Keratinocyte (primary cell): ENCODE data around the gene ENPP3. TPM values are rescaled to one million over a fixed set of nuclear protein-coding genes. Genes with fewer than 3 reads are reported as not detected.

ENCODE experiments used
- DNase-seq: peaks from one replicate; pipeline ENCODE4 v3.0.0-alpha.2; 2011; ENCODE audit warnings: low read depth, missing footprints, low spot score
- FAIRE-seq: peaks from 2 replicates; lab custom pipeline; 2011; peaks lifted over from hg19 to GRCh38; lab: Jason Lieb, UNC
- H2AFZ ChIP-seq: 2 replicates; pipeline ENCODE4 v1.6.0; 2012; ENCODE audit warnings: low read length, control low read depth, inconsistent platforms; ENCODE audit not compliant: control insufficient read depth
- H3K27ac ChIP-seq: 2 replicates; pipeline ENCODE4 v1.5.1; 2011; ENCODE audit warnings: low read length; ENCODE audit not compliant: control insufficient read depth, insufficient read depth
- H3K27me3 ChIP-seq: 3 replicates; pipeline ENCODE4 v1.6.0; 2011; ENCODE audit warnings: low read length; ENCODE audit not compliant: control insufficient read depth, insufficient read depth; ENCODE audit errors: extremely low read depth
- H3K36me3 ChIP-seq, 2 experiments: 2 replicates in 1 of 2; 3 replicates in 1 of 2; pipeline ENCODE4 v1.5.1; 2011; ENCODE audit warnings: low read length in 2 of 2, mild to moderate bottlenecking in 1 of 2; ENCODE audit not compliant: control insufficient read depth in 2 of 2, insufficient read depth in 2 of 2; ENCODE audit errors: extremely low read depth in 1 of 2
- H3K4me1 ChIP-seq: 3 replicates; pipeline ENCODE4 v1.5.1; 2011; ENCODE audit warnings: low read length; ENCODE audit not compliant: control insufficient read depth, insufficient read depth; ENCODE audit errors: extremely low read depth
- H3K4me2 ChIP-seq: 3 replicates; pipeline ENCODE4 v1.6.0; 2011; ENCODE audit warnings: low read depth, low read length; ENCODE audit not compliant: control insufficient read depth, insufficient read depth; ENCODE audit errors: extremely low read depth
- H3K4me3 ChIP-seq, 3 experiments: fragments of 200-600 bp in 1 of 3; sonication (generic) in 1 of 3; 2 replicates in 2 of 3; 3 replicates in 1 of 3; pipeline ENCODE4 v1.5.1; 2011 to 2016; ENCODE audit warnings: low read length in 3 of 3, mild to moderate bottlenecking in 3 of 3, control low read depth in 2 of 3, inconsistent platforms in 1 of 3, low read depth in 1 of 3, mixed read lengths in 1 of 3, mixed run types in 1 of 3, moderate library complexity in 1 of 3; ENCODE audit not compliant: control insufficient read depth in 2 of 3, insufficient read depth in 2 of 3; ENCODE audit errors: extremely low read depth in 1 of 3
- H3K79me2 ChIP-seq: 2 replicates; pipeline ENCODE4 v1.6.0; 2012; ENCODE audit warnings: low read length; ENCODE audit not compliant: control insufficient read depth, insufficient read depth
- H3K9ac ChIP-seq: 3 replicates; pipeline ENCODE4 v1.6.0; 2011; ENCODE audit warnings: low read length; ENCODE audit not compliant: control insufficient read depth, insufficient read depth; ENCODE audit errors: extremely low read depth
- H3K9me1 ChIP-seq: 3 replicates; pipeline ENCODE4 v1.6.0; 2011; ENCODE audit warnings: low read length; ENCODE audit not compliant: control insufficient read depth, insufficient read depth; ENCODE audit errors: extremely low read depth
- H3K9me3 ChIP-seq: 2 replicates; pipeline ENCODE4 v1.5.1; 2012; ENCODE audit warnings: low read depth, low read length; ENCODE audit not compliant: control insufficient read depth
- H4K20me1 ChIP-seq: 3 replicates; pipeline ENCODE4 v1.6.0; 2011; ENCODE audit warnings: low read length; ENCODE audit not compliant: control insufficient read depth, insufficient read depth; ENCODE audit errors: extremely low read depth
- CTCF ChIP-seq, 3 experiments: IDR thresholded peaks in 1 of 3; conservative IDR thresholded peaks in 1 of 3; optimal IDR thresholded peaks in 1 of 3; 2 replicates in 2 of 3; 3 replicates in 1 of 3; pipeline versions ENCODE3 to v1.5.1; 2011; ENCODE audit warnings: low read length in 3 of 3, mild to moderate bottlenecking in 3 of 3, moderate library complexity in 2 of 3, control low read depth in 1 of 3, inconsistent platforms in 1 of 3; ENCODE audit not compliant: insufficient read depth in 2 of 3; ENCODE audit errors: extremely low read depth in 1 of 3
- EZH2 ChIP-seq: IDR thresholded peaks from one replicate; pipeline ENCODE4 v1.6.1; 2012; ENCODE audit warnings: inconsistent platforms, mild to moderate bottlenecking, low read length, moderate library complexity
- dilution Hi-C: fragments of 300-500 bp; cut with MboI; formaldehyde crosslinking; loops from one replicate; pipeline ENCODE4 v1.7.0; 2020; ENCODE audit warnings: low sequenced_read_pairs; ENCODE audit not compliant: extremely low pct_ligation_motif_present
- polyA plus RNA-seq, 5 experiments: library from polyadenylated mRNA; depleted of rRNA in 3 of 5; stranded (reverse) in 3 of 5; stranded (forward) in 1 of 5; unstranded in 1 of 5; fragments of >200 nt; gene quantifications; 1 replicate in 1 of 5; 2 replicates in 3 of 5; 3 replicates in 1 of 5; pipeline versions ENCODE4 v1.2.1 to v1.2.3, GENCODE V29; 2011 to 2012; ENCODE audit warnings: missing spikeins in 2 of 5, low read depth in 1 of 5, low replicate concordance in 1 of 5

Gene ENPP3
- polyA plus RNA-seq, 1 donor (not counting 4 experiments of a cell fraction or from before 2014, with no cell fraction given): not detected

GRCh38 chr6:131682442-131682841 is 45.3 kb downstream of the ENPP3 start:
- TF ChIP-seq CTCF (optimal IDR thresholded peaks at IDR 0.05 in 1 of 3, IDR thresholded peaks at IDR 0.05 in 1 of 3, conservative IDR thresholded peaks at IDR 0.05 in 1 of 3; ENCODE audit: extremely low read depth in 1 of 3, insufficient read depth in 2 of 3, low read length in 3 of 3): no peak
- no peak for TF ChIP-seq EZH2
- no peaks in the 10 kb centered on the region for H3K9me3 ChIP-seq
- H3K36me3 ChIP-seq: no peaks in the 10 kb centered on the region
- no peak overlapping the region for H3K9ac ChIP-seq
- H3K79me2 ChIP-seq: no peaks in the 10 kb centered on the region
- H3K4me2 ChIP-seq: no peak overlapping the region
- no peaks in the 10 kb centered on the region for H3K4me1 ChIP-seq
- FAIRE-seq (no peak), DNase-seq (no peak)
- no peak overlapping the region for H3K4me3 ChIP-seq
- no peak overlapping the region for H3K27ac ChIP-seq
- H2AFZ ChIP-seq: no peak overlapping the region
- no peaks in the 10 kb centered on the region for H3K27me3 ChIP-seq
- dilution Hi-C loops: no loop called here
- no peaks in the 10 kb centered on the region for H3K9me1 ChIP-seq
- H4K20me1 ChIP-seq: no peaks in the 10 kb centered on the region

GRCh38 chr6:131683479-131683878 is 46.4 kb downstream of the ENPP3 start:
- no peaks in the 10 kb centered on the region for H4K20me1 ChIP-seq
- FAIRE-seq (no peak), DNase-seq (no peak)
- no peaks in the 10 kb centered on the region for H3K9me3 ChIP-seq
- H2AFZ ChIP-seq: no peak overlapping the region
- no peak overlapping the region for H3K4me3 ChIP-seq
- no peaks in the 10 kb centered on the region for H3K4me1 ChIP-seq
- H3K27ac ChIP-seq: no peak overlapping the region
- H3K36me3 ChIP-seq: no peaks in the 10 kb centered on the region
- no peaks in the 10 kb centered on the region for H3K9me1 ChIP-seq
- no peak overlapping the region for H3K9ac ChIP-seq
- no peaks in the 10 kb centered on the region for H3K79me2 ChIP-seq
- no peaks in the 10 kb centered on the region for H3K27me3 ChIP-seq
- no peak overlapping the region for H3K4me2 ChIP-seq
- dilution Hi-C loops: no loop called here
- no peak for TF ChIP-seq EZH2
- TF ChIP-seq CTCF (optimal IDR thresholded peaks at IDR 0.05 in 1 of 3, IDR thresholded peaks at IDR 0.05 in 1 of 3, conservative IDR thresholded peaks at IDR 0.05 in 1 of 3; ENCODE audit: extremely low read depth in 1 of 3, insufficient read depth in 2 of 3, low read length in 3 of 3): no peak
